Thyroid gland (tissue), 4 donors: Measurements from ENCODE around the gene CCBE1.

Experiments
- POLR2A ChIP-seq, 2 donors: fragments of 450-650 bp; IDR thresholded peaks; one replicate each; pipeline ENCODE4 v1.6.1; 2017; ENCODE audit warnings: antibody characterized with exemption in 2 of 2, mild to moderate bottlenecking in 2 of 2, moderate library complexity in 1 of 2
- TF ChIP-seq, protein P1 (sequence below), 6 experiments: fragments of 200-600 bp in 3 of 6; fragments of 450-650 bp in 3 of 6; sonication (generic) in 3 of 6; IDR thresholded peaks; one replicate each; pipeline ENCODE4 v1.5.1; 2016 to 2019; ENCODE audit warnings: antibody characterized with exemption in 6 of 6, mild to moderate bottlenecking in 2 of 6, inconsistent platforms in 1 of 6, moderate library complexity in 1 of 6

DNA sequence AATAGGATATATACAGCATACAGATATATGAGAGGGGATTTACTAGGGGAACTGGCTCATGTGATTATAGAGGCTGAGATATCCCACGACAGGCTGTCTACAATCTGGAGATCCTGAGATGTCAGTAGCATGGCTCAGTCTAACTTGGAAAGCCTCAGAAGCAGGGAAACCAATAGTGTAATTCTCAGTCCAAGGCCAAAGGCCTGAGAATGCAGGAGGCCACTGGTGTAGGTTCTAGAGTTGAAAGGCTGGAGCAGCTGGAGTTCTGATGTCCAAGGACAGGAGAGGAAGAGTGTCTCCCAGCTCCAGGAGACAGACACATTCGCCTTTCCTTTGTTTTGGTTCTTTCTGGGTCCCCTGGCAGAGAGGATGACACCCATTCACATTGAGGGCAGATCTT is 20.1 kb upstream of the CCBE1 start:
- TF ChIP-seq, protein P1, sequence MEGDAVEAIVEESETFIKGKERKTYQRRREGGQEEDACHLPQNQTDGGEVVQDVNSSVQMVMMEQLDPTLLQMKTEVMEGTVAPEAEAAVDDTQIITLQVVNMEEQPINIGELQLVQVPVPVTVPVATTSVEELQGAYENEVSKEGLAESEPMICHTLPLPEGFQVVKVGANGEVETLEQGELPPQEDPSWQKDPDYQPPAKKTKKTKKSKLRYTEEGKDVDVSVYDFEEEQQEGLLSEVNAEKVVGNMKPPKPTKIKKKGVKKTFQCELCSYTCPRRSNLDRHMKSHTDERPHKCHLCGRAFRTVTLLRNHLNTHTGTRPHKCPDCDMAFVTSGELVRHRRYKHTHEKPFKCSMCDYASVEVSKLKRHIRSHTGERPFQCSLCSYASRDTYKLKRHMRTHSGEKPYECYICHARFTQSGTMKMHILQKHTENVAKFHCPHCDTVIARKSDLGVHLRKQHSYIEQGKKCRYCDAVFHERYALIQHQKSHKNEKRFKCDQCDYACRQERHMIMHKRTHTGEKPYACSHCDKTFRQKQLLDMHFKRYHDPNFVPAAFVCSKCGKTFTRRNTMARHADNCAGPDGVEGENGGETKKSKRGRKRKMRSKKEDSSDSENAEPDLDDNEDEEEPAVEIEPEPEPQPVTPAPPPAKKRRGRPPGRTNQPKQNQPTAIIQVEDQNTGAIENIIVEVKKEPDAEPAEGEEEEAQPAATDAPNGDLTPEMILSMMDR (IDR thresholded peaks at IDR 0.05) = no peak
- TF ChIP-seq POLR2A (IDR thresholded peaks at IDR 0.05) = no peak
